HepG2 (cell line): ENCODE results near the gene PPM1G. TPM values are rescaled to one million over a fixed set of nuclear protein-coding genes. Genes with fewer than 3 reads are reported as not detected.

ENCODE experiments used
- BCLAF1 ChIP-seq: fragments of 450-650 bp; IDR thresholded peaks from 2 replicates; pipeline ENCODE4 v1.6.1; 2017; ENCODE audit warnings: mild to moderate bottlenecking
- CERS6 ChIP-seq: sonication (generic); formaldehyde crosslinking; IDR thresholded peaks from 2 replicates; pipeline ENCODE4 v1.5.0; 2020; ENCODE audit warnings: missing genetic modification reagents
- CHCHD3 ChIP-seq: sonication (generic); formaldehyde crosslinking; IDR thresholded peaks from 2 replicates; pipeline ENCODE4 v1.8.0; 2022; ENCODE audit warnings: mild to moderate bottlenecking, missing genetic modification reagents, moderate library complexity
- ISL2 ChIP-seq: sonication (generic); formaldehyde crosslinking; IDR thresholded peaks from 2 replicates; pipeline ENCODE4 v1.5.0; 2020; ENCODE audit warnings: missing genetic modification reagents
- KDM2A ChIP-seq: sonication (generic); formaldehyde crosslinking; IDR thresholded peaks from 2 replicates; pipeline ENCODE4 v1.4.0; 2020; ENCODE audit warnings: low read depth, missing genetic modification reagents, borderline replicate concordance
- PRPF4 ChIP-seq: fragments of 200-400 bp; formaldehyde crosslinking; IDR thresholded peaks from 2 replicates; pipeline ENCODE4 v1.6.1; 2016; ENCODE audit warnings: low read length, low read depth; ENCODE audit not compliant: poor library complexity, severe bottlenecking
- SRSF1 ChIP-seq: fragments of 200-400 bp; formaldehyde crosslinking; optimal IDR thresholded peaks from 2 replicates; pipeline ENCODE3; 2017; ENCODE audit warnings: mild to moderate bottlenecking, low read depth, low read length, moderate library complexity
- ZEB1 ChIP-seq: IDR thresholded peaks from 2 replicates; pipeline ENCODE4 v1.6.1; 2012; ENCODE audit warnings: mild to moderate bottlenecking, low read depth, inconsistent platforms; ENCODE audit not compliant: insufficient replicate concordance
- ZNF317 ChIP-seq: sonication (generic); formaldehyde crosslinking; IDR thresholded peaks from 2 replicates; pipeline ENCODE4 v1.5.0; 2020; ENCODE audit warnings: mild to moderate bottlenecking, missing genetic modification reagents
- ZNF335 ChIP-seq: sonication (generic); formaldehyde crosslinking; IDR thresholded peaks from 2 replicates; pipeline ENCODE4 v1.4.0; 2020; ENCODE audit warnings: missing genetic modification reagents
- ZNF431 ChIP-seq: sonication (generic); formaldehyde crosslinking; IDR thresholded peaks from 2 replicates; pipeline ENCODE4 v1.9.0; 2022; ENCODE audit warnings: missing genetic modification reagents, low read depth, mild to moderate bottlenecking, borderline replicate concordance
- ZNF503 ChIP-seq: sonication (generic); formaldehyde crosslinking; IDR thresholded peaks from 2 replicates; pipeline ENCODE4 v1.4.0; 2020; ENCODE audit warnings: missing genetic modification reagents
- ZNF512 ChIP-seq: sonication (generic); formaldehyde crosslinking; IDR thresholded peaks from 2 replicates; pipeline ENCODE4 v1.4.0; 2020; ENCODE audit warnings: mild to moderate bottlenecking, missing genetic modification reagents
- ZNF549 ChIP-seq: sonication (generic); formaldehyde crosslinking; IDR thresholded peaks from 2 replicates; pipeline ENCODE4 v1.5.0; 2020; ENCODE audit warnings: missing genetic modification reagents
- ZNF564 ChIP-seq: sonication (generic); formaldehyde crosslinking; IDR thresholded peaks from 2 replicates; pipeline ENCODE4 v1.8.1; 2023; ENCODE audit warnings: mild to moderate bottlenecking, missing genetic modification reagents
- ZNF7 ChIP-seq: IDR thresholded peaks from 2 replicates; pipeline ENCODE4 v1.6.1; 2016; ENCODE audit warnings: missing biosample characterization, missing genetic modification reagents
- ZNF75D ChIP-seq: sonication (generic); formaldehyde crosslinking; IDR thresholded peaks from 2 replicates; pipeline ENCODE4 v1.8.1; 2023; ENCODE audit warnings: missing genetic modification reagents, mild to moderate bottlenecking, borderline replicate concordance
- polyA plus RNA-seq, 8 experiments: library from polyadenylated mRNA; depleted of rRNA in 3 of 8; stranded (reverse) in 7 of 8; unstranded in 1 of 8; fragments of >200 nt; fragmentation: Illumina TruSeq in 4 of 8; extraction: Trizol in 4 of 8; gene quantifications; 2 replicates each; pipeline versions ENCODE4 v1.2.1 to v1.2.3, GENCODE V29; 2011 to 2016; ENCODE audit warnings: low read depth in 4 of 8, missing spikeins in 1 of 8, mixed read lengths in 1 of 8; ENCODE audit not compliant: insufficient read depth in 1 of 8
- total RNA-seq, 5 experiments: library from RNA; depleted of rRNA; stranded (reverse); fragments of >200 nt; fragmentation: Illumina TruSeq; extraction: Trizol; gene quantifications; 2 replicates each; pipeline ENCODE4 v1.2.3, GENCODE V29; 2016; ENCODE audit warnings: low read depth in 1 of 5

Gene PPM1G
- total and polyA plus RNA-seq, 2 of the 13 experiments (the other 11 are each of a cell fraction or from before 2014, with no cell fraction given), result 58.2 to 213 TPM

- TF ChIP-seq ZNF512 (CRISPR knock-in tag), result no peak
- peak; percentile 97 for TF ChIP-seq SRSF1
- TF ChIP-seq ZNF549 (CRISPR knock-in tag), result 0 out of 2 replicates have a peak, but pooled peaks have one; percentile 7
- peak; percentile 89 for TF ChIP-seq ZNF564 (CRISPR knock-in tag)
- no peak for TF ChIP-seq ZNF75D
- peak; percentile 5; the same call in 1 of the 2 replicates for TF ChIP-seq ZNF503
- peak; percentile 79 for TF ChIP-seq ZNF317
- TF ChIP-seq ZEB1, result peak; percentile 50
- no peak for TF ChIP-seq BCLAF1
- TF ChIP-seq PRPF4, result no peak
- TF ChIP-seq ZNF335 (CRISPR knock-in tag), result no peak; the same call in none of the 2 replicates
- TF ChIP-seq ZNF7 (CRISPR knock-in tag), result no peak; the same call in 1 of the 2 replicates
- TF ChIP-seq CERS6, result no peak
- 0 out of 2 replicates have a peak, but pooled peaks have one; percentile 40 for TF ChIP-seq ZNF431
- peak; percentile 81 for TF ChIP-seq ISL2 (CRISPR knock-in tag)
- TF ChIP-seq CHCHD3, result no peak
- TF ChIP-seq KDM2A, result peak; percentile 91; the same call in 1 of the 2 replicates
Observed at GRCh38 chr2:27428213-27428977, 19.0 kb upstream of the PPM1G start, which contains the start of gene NRBP1 (continued).
